H7 (cell line): ENCODE data around the gene NPM3. TPM values are rescaled to one million over a fixed set of nuclear protein-coding genes. Genes with fewer than 3 reads are reported as not detected.

Experiments used
- DNase-seq: peaks from one replicate; pipeline ENCODE4 v3.0.0; 2012
- H3K27me3 ChIP-seq: 2 replicates; pipeline ENCODE4 v1.6.0; 2011; ENCODE audit warnings: mild to moderate bottlenecking, low read length; ENCODE audit not compliant: control insufficient read depth, insufficient read depth
- H3K36me3 ChIP-seq: replicated peaks from 2 replicates; pipeline ENCODE4 v1.5.1; 2011; ENCODE audit warnings: low read length; ENCODE audit not compliant: control insufficient read depth, insufficient read depth
- H3K4me3 ChIP-seq: 2 replicates; pipeline ENCODE4 v1.5.1; 2011; ENCODE audit warnings: low read depth, mild to moderate bottlenecking, control low read depth, low read length, moderate library complexity; ENCODE audit not compliant: insufficient read depth
- total RNA-seq: library from RNA; depleted of rRNA; stranded (reverse); fragments of >200 nt; shearing (Covaris generic); gene quantifications from 2 replicates; pipeline ENCODE4 v1.2.3, GENCODE V29; 2014

The NPM3 gene
- total RNA-seq, 1 experiment from 2014 or later, result 360 TPM

DNA sequence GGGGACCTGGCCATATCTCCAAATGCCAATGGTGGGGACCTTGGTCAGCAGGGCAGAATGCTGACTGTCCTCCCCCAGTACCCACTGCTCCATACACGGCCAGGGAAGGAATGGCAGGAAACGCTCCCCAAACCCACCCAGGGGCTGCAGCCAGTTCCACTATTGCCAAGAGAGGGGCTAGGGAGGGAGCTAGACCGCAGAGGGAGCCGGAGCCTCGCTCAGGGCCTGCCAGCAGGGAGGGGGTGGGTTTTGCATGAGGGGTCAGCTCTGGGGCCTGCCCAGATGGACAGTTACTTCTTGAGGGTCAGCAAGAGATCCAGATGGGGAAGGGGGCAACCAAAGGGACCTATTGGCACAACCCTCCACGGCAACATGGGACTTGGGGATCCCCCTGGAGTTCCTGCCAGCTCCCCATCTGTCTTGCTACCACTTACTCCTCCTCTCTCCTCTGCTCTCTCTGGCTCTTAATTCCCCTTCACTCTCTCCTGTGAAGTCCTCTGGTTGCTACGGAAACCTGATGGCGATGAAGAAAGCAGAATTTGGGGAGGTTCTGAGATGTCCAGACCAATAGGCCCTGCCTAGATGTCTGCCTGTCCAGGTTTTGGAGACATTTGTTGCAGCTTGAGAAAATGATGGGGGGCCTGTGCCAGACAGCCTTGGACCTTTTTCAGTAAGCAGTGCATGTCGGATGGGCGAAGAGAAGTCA is 20.0 kb downstream of the NPM3 start:
- no peaks in the 10 kb centered on the region for H3K36me3 ChIP-seq
- no peak overlapping the region for H3K4me3 ChIP-seq
- peak; percentile 41 for DNase-seq
- peaks cover 1% of the 10 kb centered on the region; the same call in 1 of the 2 replicates for H3K27me3 ChIP-seq

DNA sequence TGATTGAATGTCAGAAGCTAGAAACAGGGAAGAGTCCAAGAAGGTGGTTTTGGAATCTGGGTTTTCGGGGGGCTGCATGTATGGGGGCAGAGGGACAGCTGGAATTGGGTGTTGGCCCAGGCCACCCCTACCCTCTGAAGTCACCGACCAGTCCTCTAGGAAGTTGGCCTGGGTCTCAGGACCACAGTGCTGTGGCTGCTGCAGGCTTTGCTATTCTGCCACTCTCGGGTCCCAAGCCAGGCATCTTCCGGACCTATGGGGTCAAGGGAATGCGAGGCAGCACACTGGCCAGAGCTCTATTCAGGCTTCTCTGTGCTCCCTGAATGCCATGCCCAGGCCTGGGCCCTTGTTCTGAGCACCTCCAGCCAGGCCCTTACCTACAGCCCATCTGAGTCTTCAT is 20.5 kb downstream of the NPM3 start:
- Histone ChIP-seq H3K4me3 (no peak overlapping the region), H3K27me3 (peaks cover 1% of the 10 kb centered on the region; the same call in 1 of the 2 replicates), H3K36me3 (no peaks in the 10 kb centered on the region)
- DNase-seq, result no peak

DNA sequence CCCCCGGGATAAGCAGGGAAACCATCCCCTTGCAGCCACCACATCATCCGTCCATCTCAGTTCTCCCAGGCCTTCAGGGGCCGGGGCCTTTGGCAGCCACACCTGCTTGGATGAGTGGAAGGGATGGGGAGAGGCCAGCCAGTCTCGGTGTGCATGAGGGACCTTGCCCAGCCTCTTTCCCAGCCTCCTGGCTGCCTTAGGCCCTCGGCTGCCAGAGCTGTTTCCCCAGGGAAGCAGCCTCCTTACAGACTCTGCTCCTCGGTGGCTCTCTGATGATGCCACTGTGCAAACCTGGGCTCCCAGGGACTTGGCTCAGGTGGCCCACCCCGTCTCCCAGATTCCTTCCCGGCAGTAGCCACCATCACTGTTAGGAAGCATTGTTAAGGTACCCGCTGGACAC is 22.0 kb downstream of the NPM3 start:
- DNase-seq, result no peak
- Histone ChIP-seq H3K36me3 (no peaks in the 10 kb centered on the region), H3K4me3 (no peak overlapping the region), H3K27me3 (peaks cover 1% of the 10 kb centered on the region; the same call in 1 of the 2 replicates)

DNA sequence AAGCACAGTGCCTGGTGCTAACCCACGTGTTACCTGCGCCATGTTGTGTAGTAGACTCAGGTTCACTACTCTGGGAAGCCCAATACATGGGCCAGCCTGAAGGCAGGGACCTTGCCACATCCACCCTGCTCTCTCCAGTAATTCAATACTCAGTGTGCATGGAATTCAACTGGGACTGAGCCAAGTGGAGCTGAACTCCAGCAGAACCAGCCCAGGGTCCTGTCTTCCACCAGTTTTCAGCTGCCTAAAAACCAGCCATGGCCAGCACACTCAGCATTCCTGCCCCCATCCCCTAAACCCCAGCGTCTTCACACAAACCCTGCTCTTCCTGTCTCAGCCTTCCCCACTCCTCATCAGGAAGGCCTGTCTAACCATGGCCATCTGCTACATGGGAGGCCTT is 22.7 kb downstream of the NPM3 start:
- DNase-seq, result no peak
- no peaks in the 10 kb centered on the region for H3K36me3 ChIP-seq
- no peak overlapping the region for H3K4me3 ChIP-seq
- H3K27me3 ChIP-seq, result peaks cover 1% of the 10 kb centered on the region; the same call in 1 of the 2 replicates

DNA sequence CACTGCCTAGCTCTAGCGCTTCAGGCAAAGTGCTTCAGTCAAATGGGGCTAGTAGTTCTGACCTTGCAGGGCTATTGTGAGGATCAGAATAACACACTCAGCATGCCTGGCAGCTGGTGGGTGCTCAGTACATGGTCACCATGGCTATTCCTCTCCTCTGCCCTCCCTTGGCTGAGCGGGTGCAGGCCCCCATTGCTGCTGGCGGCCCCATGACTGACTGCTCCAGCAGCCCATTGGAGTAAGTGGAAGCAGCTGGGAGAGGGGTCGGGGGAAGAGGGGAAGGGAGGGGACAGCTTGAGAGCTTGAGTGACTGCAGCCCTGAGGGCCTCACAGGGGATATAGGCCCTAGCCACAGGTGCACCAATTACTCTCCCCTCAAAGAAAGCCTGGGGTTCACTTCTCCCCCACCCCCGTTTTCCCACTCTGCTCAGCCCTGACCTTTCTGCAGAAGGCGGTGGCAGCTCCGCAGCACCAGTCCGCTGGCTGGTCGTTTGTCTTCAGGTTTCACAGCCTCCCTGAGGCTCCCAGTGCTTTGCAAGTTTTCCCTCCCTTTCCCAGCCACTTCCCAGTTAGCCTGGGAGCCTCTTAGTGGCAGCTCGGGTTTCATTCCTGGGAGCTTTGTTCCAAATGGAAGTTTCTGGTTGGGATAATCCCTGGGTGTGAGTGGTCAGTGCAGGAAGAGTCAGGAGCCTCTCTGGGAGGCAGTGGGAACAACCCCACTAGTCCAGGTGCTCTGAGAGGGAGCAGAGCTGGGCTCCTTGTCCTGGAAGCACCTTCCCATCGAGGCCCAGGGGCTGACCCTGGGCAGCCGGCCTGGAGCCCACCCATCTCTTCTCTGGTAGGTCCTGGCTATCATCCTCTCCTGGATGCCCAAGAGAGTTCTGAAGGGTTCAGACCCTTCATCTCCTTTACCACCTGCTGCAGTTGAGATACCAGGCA is 23.7 kb downstream of the NPM3 start:
- H3K27me3 ChIP-seq, result peaks cover 1% of the 10 kb centered on the region; the same call in 1 of the 2 replicates
- H3K36me3 ChIP-seq, result no peaks in the 10 kb centered on the region
- H3K4me3 ChIP-seq, result no peak overlapping the region
- DNase-seq, result peak; percentile 75

DNA sequence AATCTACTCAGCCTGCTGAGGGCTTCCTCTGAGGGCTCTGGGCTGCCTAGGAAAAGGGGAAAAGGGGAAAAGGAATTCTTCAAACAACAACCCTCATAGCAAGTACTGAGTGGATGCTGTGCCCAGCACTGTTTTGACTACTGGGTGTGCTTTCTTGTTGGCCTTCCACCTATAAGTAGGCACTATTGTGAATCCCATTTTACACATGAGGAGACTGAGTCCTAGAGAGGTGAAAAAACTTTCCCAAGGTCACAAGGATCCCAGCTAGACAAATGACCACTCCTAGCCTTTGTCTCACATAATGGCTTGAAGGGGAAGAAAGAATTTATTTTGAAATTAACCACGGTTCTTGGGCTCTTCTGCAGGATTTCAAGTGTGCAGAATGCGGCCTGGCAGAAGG is 24.4 kb downstream of the NPM3 start:
- no peak overlapping the region for H3K4me3 ChIP-seq
- DNase-seq, result no peak
- H3K36me3 ChIP-seq, result no peaks in the 10 kb centered on the region
- peaks cover 1% of the 10 kb centered on the region; the same call in 1 of the 2 replicates for H3K27me3 ChIP-seq

DNA sequence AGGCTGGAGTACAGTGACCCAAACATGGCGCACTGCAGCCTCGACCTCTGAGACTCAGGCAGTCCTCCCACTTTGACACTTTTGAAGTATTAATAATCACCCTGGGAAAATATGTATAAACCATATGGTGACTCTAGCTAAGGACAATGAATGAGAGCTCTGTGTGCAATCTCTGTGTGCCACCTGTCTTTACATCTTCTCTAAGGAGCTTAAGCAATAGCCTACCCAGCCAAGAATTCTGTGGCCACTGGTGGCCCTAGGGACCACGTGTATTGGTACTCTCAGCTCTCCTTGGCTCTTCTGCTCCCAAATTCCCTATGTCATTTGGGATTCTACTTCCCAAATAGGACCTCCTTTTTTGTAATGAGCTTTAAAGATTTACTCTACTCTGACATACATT is 31.0 kb downstream of the NPM3 start:
- Histone ChIP-seq H3K36me3 (no peaks in the 10 kb centered on the region), H3K4me3 (no peak overlapping the region), H3K27me3 (no peaks in the 10 kb centered on the region)
- no peak for DNase-seq

DNA sequence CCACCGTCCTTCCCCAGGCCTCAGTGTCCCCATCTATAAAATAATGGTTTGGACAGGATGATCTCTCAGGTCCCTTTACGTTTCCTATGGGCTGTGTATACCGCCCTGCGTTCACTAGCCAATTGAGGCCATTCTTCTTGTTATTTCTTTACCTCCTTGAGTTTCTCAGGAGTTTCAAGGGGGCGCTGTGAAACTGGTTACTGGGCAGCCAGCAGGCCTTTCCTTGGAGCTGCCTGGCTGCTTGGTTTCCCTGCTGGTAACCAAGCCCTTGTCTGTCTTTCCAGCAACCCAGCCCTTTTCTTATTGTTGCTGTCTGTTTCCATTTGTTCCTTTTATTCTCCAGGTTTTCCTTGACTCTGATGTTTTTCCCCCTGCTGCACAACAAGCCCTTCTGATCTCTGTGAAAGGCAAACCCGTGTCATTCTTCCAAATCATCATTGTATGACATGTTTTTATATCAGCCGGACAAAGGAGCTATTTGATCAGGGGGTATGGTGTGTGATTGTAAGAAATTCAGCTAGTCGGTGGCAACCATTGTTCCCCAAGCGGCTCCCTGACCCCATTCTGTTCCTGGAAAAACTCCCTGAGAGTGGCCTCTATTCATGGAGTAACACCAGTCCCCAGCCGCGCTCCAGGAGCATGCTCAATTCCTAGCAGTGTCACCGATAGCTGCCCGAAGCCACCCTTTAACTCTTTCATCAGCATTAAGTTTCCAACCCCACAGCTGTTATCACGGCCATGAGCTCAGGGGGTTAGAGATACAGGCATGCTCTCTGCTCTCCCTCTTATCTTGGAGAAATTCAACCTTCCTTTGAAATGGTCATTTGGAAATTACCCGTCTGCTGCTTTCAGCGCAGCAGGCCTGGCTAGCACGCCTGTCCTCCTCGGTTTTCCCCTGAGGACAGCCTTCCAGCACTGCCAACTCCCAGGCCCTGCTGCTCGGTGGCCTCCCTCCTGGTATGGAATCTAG is 33.9 kb downstream of the NPM3 start:
- peak; percentile 84 for DNase-seq

DNA sequence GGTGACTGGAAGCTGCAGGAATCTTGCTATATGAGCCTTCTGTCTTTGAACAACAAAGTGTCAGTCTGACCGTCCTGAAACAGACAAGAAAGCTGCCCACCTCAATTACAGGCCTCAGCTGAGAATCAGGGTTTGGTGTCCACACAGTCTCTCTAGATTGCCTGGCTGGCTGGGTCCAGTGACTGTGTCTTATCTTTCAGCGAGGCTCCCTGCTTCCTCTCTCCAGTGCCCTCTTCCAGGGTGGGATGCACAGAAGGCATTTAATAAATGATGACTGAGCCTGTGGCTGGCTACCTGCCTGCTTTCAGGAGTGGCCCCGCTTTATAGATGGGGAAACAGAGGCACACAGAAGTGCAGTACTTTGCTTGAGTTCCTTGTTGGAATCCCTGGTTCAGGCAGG is 34.8 kb downstream of the NPM3 start:
- no peak overlapping the region for H3K4me3 ChIP-seq
- H3K27me3 ChIP-seq, result no peaks in the 10 kb centered on the region
- no peaks in the 10 kb centered on the region for H3K36me3 ChIP-seq
- no peak for DNase-seq

More for the DNA sequence above, 33.9 kb downstream of the NPM3 start:
- no peaks in the 10 kb centered on the region for H3K27me3 ChIP-seq
- no peaks in the 10 kb centered on the region for H3K36me3 ChIP-seq
- no peak overlapping the region for H3K4me3 ChIP-seq

DNA sequence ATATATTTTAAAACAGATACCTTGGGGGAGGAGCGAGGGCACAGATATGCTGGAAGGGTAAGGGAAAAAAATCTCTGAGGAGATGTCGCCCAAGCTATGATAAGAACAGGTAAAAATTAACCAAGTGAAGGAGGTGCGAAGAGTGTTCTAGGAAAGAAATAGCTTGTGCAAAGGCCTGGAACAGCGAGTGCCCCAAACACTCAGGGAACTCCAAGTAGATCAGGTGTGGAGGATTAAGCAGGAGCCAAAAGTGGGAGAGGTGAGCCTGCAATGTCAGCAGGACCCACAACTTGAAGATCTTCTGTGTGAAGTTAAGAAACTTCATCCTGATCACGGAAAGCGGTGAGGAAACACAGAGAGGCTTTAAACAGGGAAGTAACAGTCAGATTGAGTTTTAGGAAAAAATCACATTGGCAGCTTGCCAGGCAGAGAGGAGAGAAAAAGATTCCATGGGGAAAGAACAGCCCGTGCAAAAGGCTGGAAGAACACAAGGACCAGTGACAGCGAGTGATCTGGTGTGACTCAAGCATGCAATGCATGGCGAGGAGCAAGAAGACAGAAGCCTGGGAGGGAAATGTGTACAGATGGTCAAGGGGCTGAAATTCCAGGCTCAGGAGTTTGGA is 38.1 kb downstream of the NPM3 start:
- H3K36me3 ChIP-seq, result no peaks in the 10 kb centered on the region
- no peak for DNase-seq

DNA sequence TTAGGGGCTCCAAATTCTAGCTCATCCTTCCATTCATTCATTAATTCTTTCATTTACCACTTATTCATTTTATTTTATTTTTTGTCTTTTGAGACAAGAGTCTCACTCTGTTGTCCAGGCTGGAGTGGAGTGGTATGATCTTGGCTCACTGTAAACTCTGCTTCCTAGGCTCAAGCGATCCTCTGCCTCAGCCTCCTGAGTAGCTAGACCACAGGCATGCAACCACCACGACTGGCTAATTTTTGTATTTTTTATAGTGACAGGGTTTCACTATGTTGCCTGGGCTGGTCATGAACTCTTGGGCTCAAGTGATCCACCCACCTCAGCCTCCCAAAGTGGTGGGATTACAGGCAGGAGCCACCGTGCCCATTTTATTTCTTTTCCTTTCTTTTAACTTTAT is 39.0 kb downstream of the NPM3 start:
- DNase-seq, result no peak
- Histone ChIP-seq H3K36me3 (no peaks in the 10 kb centered on the region), H3K27me3 (no peaks in the 10 kb centered on the region), H3K4me3 (no peak overlapping the region)

More for the DNA sequence above, 38.1 kb downstream of the NPM3 start:
- Histone ChIP-seq H3K4me3 (no peak overlapping the region), H3K27me3 (no peaks in the 10 kb centered on the region)

DNA sequence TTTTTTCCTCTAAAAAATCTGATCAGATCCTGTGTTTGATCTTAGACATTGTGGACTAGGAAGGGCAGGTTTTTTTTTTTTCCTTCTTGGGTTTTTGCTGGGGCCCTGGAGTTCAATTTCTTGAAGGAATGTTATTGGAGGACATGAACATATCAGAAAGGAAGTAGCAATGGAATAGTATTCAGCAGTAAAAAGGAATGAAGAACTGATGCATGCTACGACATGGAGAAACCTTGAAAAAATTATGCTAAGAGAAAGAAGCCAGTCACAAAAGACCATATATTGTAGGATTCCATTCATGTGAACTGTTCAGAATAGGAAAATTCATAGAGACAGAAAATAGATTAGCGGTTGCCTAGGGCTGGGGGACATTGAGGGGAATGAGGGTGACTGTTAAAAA is 41.3 kb downstream of the NPM3 start:
- H3K36me3 ChIP-seq, result no peaks in the 10 kb centered on the region
- no peak for DNase-seq

DNA sequence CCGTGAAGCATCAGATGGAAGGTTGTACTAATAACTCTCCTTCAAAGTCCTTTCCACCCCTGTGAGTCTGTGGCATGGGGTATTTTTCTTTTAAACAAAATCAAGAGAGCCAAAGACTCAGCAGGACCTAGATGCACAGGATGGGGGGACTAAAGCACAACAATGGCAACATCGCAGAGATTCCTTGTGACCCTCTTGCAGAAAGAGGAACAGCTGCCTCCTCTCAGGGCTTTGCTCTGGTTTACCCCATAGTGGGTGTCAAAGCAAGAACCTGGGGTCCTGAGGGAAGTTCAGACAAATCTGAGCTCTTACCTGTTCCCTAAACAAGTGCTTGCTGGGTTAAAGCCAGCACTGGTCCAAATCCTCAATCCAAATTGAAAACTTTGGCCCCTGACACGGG is 46.6 kb downstream of the NPM3 start:
- DNase-seq, result no peak
- no peak overlapping the region for H3K4me3 ChIP-seq
- no peaks in the 10 kb centered on the region for H3K36me3 ChIP-seq
- H3K27me3 ChIP-seq, result no peaks in the 10 kb centered on the region

More for the DNA sequence above, 41.3 kb downstream of the NPM3 start:
- Histone ChIP-seq H3K4me3 (no peak overlapping the region), H3K27me3 (no peaks in the 10 kb centered on the region)

DNA sequence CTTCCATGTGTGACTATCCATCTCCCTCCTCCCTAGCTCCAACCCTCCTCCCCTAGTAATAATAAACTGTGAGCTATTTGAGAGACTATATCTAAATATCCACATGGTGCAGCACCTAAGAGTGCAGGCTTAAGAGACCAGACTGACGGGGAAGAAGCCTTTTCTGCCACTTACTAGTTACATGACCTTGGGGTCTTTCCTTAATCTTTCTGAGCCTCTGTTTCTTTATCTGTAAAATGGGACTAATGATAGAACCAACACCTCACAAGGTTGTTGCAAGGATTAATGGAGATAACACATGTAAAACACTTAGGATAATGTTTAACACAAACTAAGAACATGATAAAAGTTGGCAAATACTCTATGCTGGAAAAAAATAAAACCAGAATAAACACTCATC is 51.1 kb downstream of the NPM3 start:
- no peaks in the 10 kb centered on the region for H3K36me3 ChIP-seq
- H3K27me3 ChIP-seq, result no peaks in the 10 kb centered on the region
- DNase-seq, result no peak
- H3K4me3 ChIP-seq, result no peak overlapping the region
